Activated CD8-positive, alpha-beta memory T cell treated with anti-CD3 and anti-CD28 coated beads, Interleukin-2, amount 10 ng/mL, durations not matched to agents 7 days and 5 days (primary cell): ENCODE data around the gene COASY. TPM values are rescaled to one million over a fixed set of nuclear protein-coding genes. Genes with fewer than 3 reads are reported as not detected.

Source experiments
- ATAC-seq: fragments of 150-1000 bp; cut with Tn5 transposase; one replicate; pipeline ENCODE4 v1.10.0; 2021; ENCODE audit warnings: moderate library complexity
- CTCF ChIA-PET: fragments of 350-600 bp; sonication (Branson Sonifier 250); formaldehyde crosslinking; loops from one replicate; lab custom pipeline; 2021; ENCODE audit warnings: antibody characterized with exemption; lab: Charles Lee
- DNase-seq: peaks from one replicate; pipeline ENCODE4 v3.0.0-alpha.2; 2020
- H3K27ac Mint-ChIP-seq: one replicate; pipeline ENCODE4 v1.8.0; 2021; ENCODE audit warnings: mild to moderate bottlenecking, mixed read lengths
- H3K27me3 Mint-ChIP-seq: one replicate; pipeline ENCODE4 v1.8.0; 2021; ENCODE audit warnings: mixed read lengths
- H3K36me3 Mint-ChIP-seq: one replicate; pipeline ENCODE4 v1.8.0; 2021; ENCODE audit warnings: mild to moderate bottlenecking, mixed read lengths
- H3K4me1 Mint-ChIP-seq: one replicate; pipeline ENCODE4 v1.8.0; 2021; ENCODE audit warnings: mixed read lengths
- H3K4me3 Mint-ChIP-seq: one replicate; pipeline ENCODE4 v1.8.0; 2021; ENCODE audit warnings: mild to moderate bottlenecking, moderate library complexity, mixed read lengths
- H3K9me3 Mint-ChIP-seq: one replicate; pipeline ENCODE4 v1.8.0; 2022; ENCODE audit warnings: low read depth, mixed read lengths
- total RNA-seq, 2 experiments: library from RNA; stranded (reverse); gene quantifications; one replicate each; pipeline ENCODE4 v1.2.3, GENCODE V29; 2021

Gene COASY
- total RNA-seq, 2 experiments from 2014 or later: 95.9 to 108 TPM

GRCh38 chr17:42521036-42521435 is 40.9 kb upstream of the COASY start:
- H3K27ac Mint-ChIP-seq: no peak overlapping the region
- H3K9me3 Mint-ChIP-seq: no peaks in the 10 kb centered on the region
- ATAC-seq (no peak), DNase-seq (no peak)
- H3K4me3 Mint-ChIP-seq: no peak overlapping the region
- peaks cover 24% of the 10 kb centered on the region for H3K4me1 Mint-ChIP-seq
- CTCF ChIA-PET: interaction anchor here (0.6 to 4.8 kb wide), 16 partner anchors 9 to 337 kb away, joined by 3 to 26 read pairs (median 4); partner anchors contain the start of gene CAVIN1
- no peaks in the 10 kb centered on the region for H3K36me3 Mint-ChIP-seq
- H3K27me3 Mint-ChIP-seq: peaks cover 48% of the 10 kb centered on the region

GRCh38 chr17:42521666-42522262 is 40.2 kb upstream of the COASY start:
- H3K27me3 Mint-ChIP-seq: peaks cover 48% of the 10 kb centered on the region
- CTCF ChIA-PET: interaction anchor here (0.9 to 2.9 kb wide), 5 partner anchors 8 to 108 kb away, joined by 3 to 11 read pairs (median 6); no protein-coding TSS in a partner anchor

GRCh38 chr17:42522263-42522790 is 39.6 kb upstream of the COASY start:
- no peak for ATAC-seq
- DNase-seq: no peak
- no peaks in the 10 kb centered on the region for H3K36me3 Mint-ChIP-seq
- CTCF ChIA-PET: no interaction called here
- H3K4me3 Mint-ChIP-seq: no peak overlapping the region
- peaks cover 48% of the 10 kb centered on the region for H3K27me3 Mint-ChIP-seq
- peaks cover 27% of the 10 kb centered on the region for H3K4me1 Mint-ChIP-seq
- H3K27ac Mint-ChIP-seq: no peak overlapping the region
- H3K9me3 Mint-ChIP-seq: no peaks in the 10 kb centered on the region

More at GRCh38 chr17:42521666-42522262, 40.2 kb upstream of the COASY start:
- Mint-ChIP-seq H3K4me1 (peaks cover 25% of the 10 kb centered on the region), H3K36me3 (no peaks in the 10 kb centered on the region), H3K27ac (no peak overlapping the region), H3K4me3 (no peak overlapping the region), H3K9me3 (no peaks in the 10 kb centered on the region)
- ATAC-seq (no peak), DNase-seq (no peak)

- H3K27me3 Mint-ChIP-seq: peaks cover 46% of the 10 kb centered on the region
- no peaks in the 10 kb centered on the region for H3K9me3 Mint-ChIP-seq
- H3K4me3 Mint-ChIP-seq: no peak overlapping the region
- H3K4me1 Mint-ChIP-seq: peaks cover 29% of the 10 kb centered on the region
- ATAC-seq: no peak
- no peak overlapping the region for H3K27ac Mint-ChIP-seq
- no peak for DNase-seq
- H3K36me3 Mint-ChIP-seq: no peaks in the 10 kb centered on the region
- CTCF ChIA-PET: interaction anchor here (1.0 kb wide), 1 partner anchor 103 kb away, joined by 3 read pairs; no protein-coding TSS in a partner anchor
These were observed 39.1 kb upstream of the COASY start for GRCh38 chr17:42522798-42523278.

GRCh38 chr17:42525221-42525620 is 36.7 kb upstream of the COASY start:
- H3K9me3 Mint-ChIP-seq: no peaks in the 10 kb centered on the region
- H3K27me3 Mint-ChIP-seq: peaks cover 42% of the 10 kb centered on the region
- CTCF ChIA-PET: interaction anchor here (0.9 to 1.6 kb wide), 2 partner anchors 16 to 94 kb away, joined by 3 read pairs; no protein-coding TSS in a partner anchor

GRCh38 chr17:42526031-42526444 is 35.9 kb upstream of the COASY start:
- no peak for ATAC-seq
- Mint-ChIP-seq H3K9me3 (no peaks in the 10 kb centered on the region), H3K36me3 (no peaks in the 10 kb centered on the region), H3K27ac (no peak overlapping the region), H3K4me3 (no peak overlapping the region), H3K4me1 (peaks cover 46% of the 10 kb centered on the region), H3K27me3 (peaks cover 37% of the 10 kb centered on the region)
- CTCF ChIA-PET: interaction anchor here (1.9 to 2.7 kb wide), 4 partner anchors 11 to 120 kb away, joined by 8 to 25 read pairs (median 24); partner anchors contain the start of genes CAVIN1 and NAGLU
- no peak for DNase-seq

More at GRCh38 chr17:42525221-42525620, 36.7 kb upstream of the COASY start:
- peaks cover 39% of the 10 kb centered on the region for H3K4me1 Mint-ChIP-seq
- no peak overlapping the region for H3K4me3 Mint-ChIP-seq
- H3K36me3 Mint-ChIP-seq: no peaks in the 10 kb centered on the region
- H3K27ac Mint-ChIP-seq: no peak overlapping the region
- no peak for DNase-seq
- ATAC-seq: no peak

- Mint-ChIP-seq H3K4me1 (peaks cover 56% of the 10 kb centered on the region), H3K27me3 (peaks cover 25% of the 10 kb centered on the region), H3K9me3 (no peaks in the 10 kb centered on the region), H3K4me3 (no peak overlapping the region), H3K27ac (no peak overlapping the region), H3K36me3 (no peaks in the 10 kb centered on the region)
- CTCF ChIA-PET: interaction anchor here (0.6 to 2.7 kb wide), 40 partner anchors 9 to 407 kb away, joined by 3 to 25 read pairs (median 5); partner anchors contain the start of genes CAVIN1, KAT2A, KCNH4 and NAGLU
- DNase-seq (no peak), ATAC-seq (no peak)
These were observed 34.0 kb upstream of the COASY start for GRCh38 chr17:42527932-42528331.

GRCh38 chr17:42529061-42529460 is 32.9 kb upstream of the COASY start:
- H3K4me3 Mint-ChIP-seq: no peak overlapping the region
- no peak for ATAC-seq
- H3K27ac Mint-ChIP-seq: no peak overlapping the region

GRCh38 chr17:42530952-42531454 is 30.9 kb upstream of the COASY start:
- CTCF ChIA-PET: interaction anchor here (0.7 to 2.4 kb wide), 12 partner anchors 10 to 209 kb away, joined by 3 to 16 read pairs (median 5); partner anchors contain the start of gene CAVIN1
- no peak overlapping the region for H3K27ac Mint-ChIP-seq
- H3K36me3 Mint-ChIP-seq: no peaks in the 10 kb centered on the region
- ATAC-seq (no peak), DNase-seq (no peak)
- peaks cover 15% of the 10 kb centered on the region for H3K27me3 Mint-ChIP-seq
- H3K4me3 Mint-ChIP-seq: no peak overlapping the region
- H3K4me1 Mint-ChIP-seq: peaks cover 41% of the 10 kb centered on the region
- no peaks in the 10 kb centered on the region for H3K9me3 Mint-ChIP-seq

More at GRCh38 chr17:42529061-42529460, 32.9 kb upstream of the COASY start:
- Mint-ChIP-seq H3K36me3 (no peaks in the 10 kb centered on the region), H3K4me1 (peaks cover 48% of the 10 kb centered on the region), H3K27me3 (peaks cover 27% of the 10 kb centered on the region), H3K9me3 (no peaks in the 10 kb centered on the region)
- CTCF ChIA-PET: interaction anchor here (1.5 to 2.7 kb wide), 5 partner anchors 12 to 348 kb away, joined by 4 to 25 read pairs (median 10); partner anchors contain the start of genes COASY and KCNH4
- no peak for DNase-seq

- ATAC-seq (no peak), DNase-seq (peak; percentile 60)
- Mint-ChIP-seq H3K4me3 (peak overlapping the region; percentile 74), H3K9me3 (no peaks in the 10 kb centered on the region), H3K27me3 (peaks cover 15% of the 10 kb centered on the region), H3K4me1 (peaks cover 41% of the 10 kb centered on the region), H3K36me3 (no peaks in the 10 kb centered on the region), H3K27ac (peak overlapping the region; percentile 56)
- CTCF ChIA-PET: interaction anchor here (0.6 to 2.4 kb wide), 8 partner anchors 9 to 825 kb away, joined by 3 to 10 read pairs (median 6); partner anchors contain the start of genes BECN1 and PSMC3IP
These were observed 30.2 kb upstream of the COASY start for GRCh38 chr17:42531455-42532354.

GRCh38 chr17:42535155-42536047 is 26.5 kb upstream of the COASY start:
- no peak for ATAC-seq
- H3K27me3 Mint-ChIP-seq: peaks cover 15% of the 10 kb centered on the region
- H3K4me3 Mint-ChIP-seq: peak overlapping the region; percentile 77
- CTCF ChIA-PET: interaction anchor here (0.9 to 3.5 kb wide), 12 partner anchors 8 to 354 kb away, joined by 3 to 24 read pairs (median 5); partner anchors contain the start of genes KCNH4 and PSMC3IP
- no peaks in the 10 kb centered on the region for H3K9me3 Mint-ChIP-seq
- no peak for DNase-seq
- peaks cover 46% of the 10 kb centered on the region for H3K4me1 Mint-ChIP-seq
- peak overlapping the region; percentile 73 for H3K27ac Mint-ChIP-seq
- peaks cover 7% of the 10 kb centered on the region for H3K36me3 Mint-ChIP-seq
